Thyroid gland (tissue), 4 donors: ENCODE measurements around the gene DNPH1.

ENCODE experiments used
- POLR2A ChIP-seq, 2 donors: fragments of 450-650 bp; IDR thresholded peaks; one replicate each; pipeline ENCODE4 v1.6.1; 2017; ENCODE audit warnings: antibody characterized with exemption in 2 of 2, mild to moderate bottlenecking in 2 of 2, moderate library complexity in 1 of 2
- TF ChIP-seq, protein P1 (sequence below), 6 experiments: fragments of 200-600 bp in 3 of 6; fragments of 450-650 bp in 3 of 6; sonication (generic) in 3 of 6; IDR thresholded peaks; one replicate each; pipeline ENCODE4 v1.5.1; 2016 to 2019; ENCODE audit warnings: antibody characterized with exemption in 6 of 6, mild to moderate bottlenecking in 2 of 6, inconsistent platforms in 1 of 6, moderate library complexity in 1 of 6

- TF ChIP-seq, protein P1, sequence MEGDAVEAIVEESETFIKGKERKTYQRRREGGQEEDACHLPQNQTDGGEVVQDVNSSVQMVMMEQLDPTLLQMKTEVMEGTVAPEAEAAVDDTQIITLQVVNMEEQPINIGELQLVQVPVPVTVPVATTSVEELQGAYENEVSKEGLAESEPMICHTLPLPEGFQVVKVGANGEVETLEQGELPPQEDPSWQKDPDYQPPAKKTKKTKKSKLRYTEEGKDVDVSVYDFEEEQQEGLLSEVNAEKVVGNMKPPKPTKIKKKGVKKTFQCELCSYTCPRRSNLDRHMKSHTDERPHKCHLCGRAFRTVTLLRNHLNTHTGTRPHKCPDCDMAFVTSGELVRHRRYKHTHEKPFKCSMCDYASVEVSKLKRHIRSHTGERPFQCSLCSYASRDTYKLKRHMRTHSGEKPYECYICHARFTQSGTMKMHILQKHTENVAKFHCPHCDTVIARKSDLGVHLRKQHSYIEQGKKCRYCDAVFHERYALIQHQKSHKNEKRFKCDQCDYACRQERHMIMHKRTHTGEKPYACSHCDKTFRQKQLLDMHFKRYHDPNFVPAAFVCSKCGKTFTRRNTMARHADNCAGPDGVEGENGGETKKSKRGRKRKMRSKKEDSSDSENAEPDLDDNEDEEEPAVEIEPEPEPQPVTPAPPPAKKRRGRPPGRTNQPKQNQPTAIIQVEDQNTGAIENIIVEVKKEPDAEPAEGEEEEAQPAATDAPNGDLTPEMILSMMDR (IDR thresholded peaks at IDR 0.05): peak; percentile 28 to 95 (median 86)
- TF ChIP-seq POLR2A (IDR thresholded peaks at IDR 0.05): peak in 1 of 2 donors; percentile 57
Measured at GRCh38 chr6:43228951-43229802, at the start of gene DNPH1.
